ENCODE results near the gene WAC. TPM values are rescaled to one million over a fixed set of nuclear protein-coding genes. Genes with fewer than 3 reads are reported as not detected.

Gene WAC
- total RNA-seq, 4 donors from 2014 or later, result 107 to 117 (median 113) TPM

- TF ChIP-seq CTCF (IDR thresholded peaks at IDR 0.05), result no peak
- ATAC-seq (ENCODE audit: low FRiP score), result peak; percentile 20
- DNase-seq (ENCODE audit: low spot score), result peak; percentile 49
Observed at GRCh38 chr10:28533571-28534304, 820 bp downstream of the WAC start.

GRCh38 chr10:28535846-28536245 lies 2.9 kb downstream of the WAC start:
- DNase-seq (ENCODE audit: low spot score) (no peak), ATAC-seq (ENCODE audit: low FRiP score) (no peak)
- no peak for TF ChIP-seq CTCF (IDR thresholded peaks at IDR 0.05)

GRCh38 chr10:28538595-28538994 lies 5.7 kb downstream of the WAC start:
- no peak for TF ChIP-seq CTCF (IDR thresholded peaks at IDR 0.05)
- DNase-seq (ENCODE audit: low spot score) (no peak), ATAC-seq (ENCODE audit: low FRiP score) (no peak)

- DNase-seq (ENCODE audit: low spot score) (no peak), ATAC-seq (ENCODE audit: low FRiP score) (no peak)
- TF ChIP-seq CTCF (IDR thresholded peaks at IDR 0.05), result no peak
Observed at GRCh38 chr10:28540145-28540544, 7.2 kb downstream of the WAC start.

- no peak for ATAC-seq (ENCODE audit: low FRiP score)
- no peak for TF ChIP-seq CTCF (IDR thresholded peaks at IDR 0.05)
- DNase-seq (ENCODE audit: low spot score), result no peak
Observed at GRCh38 chr10:28541717-28542365, 8.9 kb downstream of the WAC start.

GRCh38 chr10:28542728-28543127 lies 9.8 kb downstream of the WAC start:
- DNase-seq (ENCODE audit: low spot score) (no peak), ATAC-seq (ENCODE audit: low FRiP score) (no peak)
- TF ChIP-seq CTCF (IDR thresholded peaks at IDR 0.05), result no peak

- DNase-seq (ENCODE audit: low spot score) (no peak), ATAC-seq (ENCODE audit: low FRiP score) (no peak)
- no peak for TF ChIP-seq CTCF (IDR thresholded peaks at IDR 0.05)
Observed at GRCh38 chr10:28544058-28544457, 11.1 kb downstream of the WAC start.
